Measurements from ENCODE around the gene KLF6. TPM values are rescaled to one million over a fixed set of nuclear protein-coding genes. Genes with fewer than 3 reads are reported as not detected.

Gene KLF6
- total RNA-seq, 1 donor from 2014 or later: 134 TPM

GRCh38 chr10:3811291-3811870 is 26.4 kb upstream of the KLF6 start:
- no peak for DNase-seq

DNA sequence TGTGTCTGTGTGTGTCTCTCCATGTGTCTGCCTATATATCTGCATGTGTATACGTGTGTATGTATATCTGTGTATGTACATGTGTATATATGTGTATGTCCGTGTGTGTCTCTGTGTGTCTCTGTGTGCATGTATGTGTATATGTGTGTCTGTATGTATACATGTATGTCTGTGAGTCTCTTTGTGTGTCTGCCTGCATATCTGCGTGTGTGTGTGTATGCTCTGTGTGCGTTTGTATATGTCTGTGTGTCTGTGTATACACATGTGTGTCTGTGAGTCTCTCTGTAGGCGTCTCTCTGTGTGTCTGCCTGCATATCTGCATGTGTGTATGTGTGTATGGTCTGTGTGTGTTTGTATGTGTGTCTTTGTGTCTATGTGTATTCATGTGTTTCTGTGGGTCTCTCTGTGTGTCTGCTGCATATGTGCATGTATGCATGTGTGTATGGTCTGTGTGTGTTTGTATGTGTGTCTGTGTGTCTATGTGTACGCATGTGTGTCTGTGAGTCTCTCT is 23.7 kb upstream of the KLF6 start:
- DNase-seq: no peak

GRCh38 chr10:3807928-3808496 is 23.0 kb upstream of the KLF6 start:
- DNase-seq: no peak

DNA sequence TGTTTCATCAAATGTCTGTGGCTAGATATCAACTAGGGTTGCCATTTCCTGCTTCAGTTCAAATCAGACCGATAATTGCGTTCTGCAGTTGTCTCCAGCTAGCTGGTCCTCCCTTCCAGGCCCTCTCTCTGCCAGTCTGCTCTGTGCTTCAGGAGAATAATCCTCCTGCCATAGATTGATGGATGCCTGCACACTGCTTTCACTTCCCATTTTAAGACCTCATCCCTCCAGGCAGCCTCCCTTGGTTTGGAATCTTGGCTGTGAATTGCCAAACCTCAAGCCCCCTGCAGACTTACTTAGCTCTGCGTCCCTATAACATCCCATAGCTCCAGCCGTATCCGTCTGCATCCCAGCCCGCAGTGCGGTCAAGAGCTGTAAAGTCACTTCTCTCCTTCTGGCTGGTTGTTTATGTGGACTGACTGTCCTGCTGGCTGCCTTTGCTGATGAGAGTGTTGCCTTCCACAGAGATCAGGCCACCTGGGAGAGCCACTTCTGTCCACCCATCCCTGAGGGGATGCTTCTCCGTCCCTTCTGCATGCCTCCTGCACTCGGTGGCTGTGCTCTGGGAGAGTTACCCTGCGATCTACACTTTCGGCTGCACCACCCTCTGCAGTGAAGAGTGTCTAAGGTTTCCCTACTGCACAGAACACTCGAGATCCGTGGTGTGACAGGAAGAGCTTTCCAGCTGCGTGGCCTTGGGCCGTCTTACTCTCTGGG is 22.4 kb upstream of the KLF6 start:
- no peak for DNase-seq

DNA sequence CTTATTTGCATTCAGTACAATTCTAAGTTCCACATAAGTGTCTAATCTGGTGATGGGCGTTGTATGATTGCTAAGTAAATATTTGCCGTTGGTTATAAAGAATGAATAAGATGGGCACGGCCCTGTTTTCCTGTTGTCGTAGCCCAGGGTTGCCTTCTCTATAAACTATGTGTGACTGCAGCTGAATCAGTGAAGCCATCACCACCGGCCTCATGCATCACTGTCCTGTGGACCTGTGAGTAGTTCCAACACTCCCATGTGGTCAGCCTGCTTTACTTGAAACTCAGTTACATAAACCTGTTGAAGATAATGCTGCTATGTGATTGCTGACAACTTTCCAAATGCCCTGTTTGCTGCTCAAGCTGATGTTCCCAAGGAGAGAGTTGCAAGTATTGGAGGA is 21.6 kb upstream of the KLF6 start:
- no peak for DNase-seq

DNA sequence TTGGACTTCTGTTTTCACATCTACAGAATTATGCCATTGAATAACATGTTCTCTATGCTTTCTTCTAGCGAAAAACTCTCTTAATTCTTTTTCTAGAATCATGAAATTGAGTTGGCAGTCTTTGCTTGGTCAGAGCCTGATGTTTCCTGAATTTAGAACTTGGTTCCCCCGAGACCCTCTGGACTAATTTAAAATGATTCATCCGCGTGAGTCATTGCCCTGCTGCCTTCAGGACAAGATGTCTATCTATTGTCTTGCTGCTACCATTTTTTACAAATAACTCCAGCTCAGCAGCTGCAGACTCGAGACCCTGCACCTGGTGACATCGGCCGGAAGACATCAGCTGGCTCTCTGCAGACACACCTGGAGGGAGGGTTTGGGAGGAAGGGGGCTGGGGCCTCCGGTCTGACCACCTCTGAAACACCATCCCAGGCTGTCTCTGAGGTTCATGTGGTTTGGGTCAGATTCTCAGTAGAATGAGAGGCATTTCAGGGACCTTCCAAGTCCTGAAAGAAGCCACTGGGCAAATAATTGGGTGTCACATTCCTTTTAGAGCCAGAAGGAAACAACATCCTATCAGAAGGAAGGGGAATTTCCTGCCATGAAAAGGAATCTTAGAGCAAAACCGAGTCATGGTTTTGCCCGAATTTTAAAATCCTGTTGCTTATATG is 20.9 kb upstream of the KLF6 start:
- peak; percentile 54 for DNase-seq

- peak; percentile 83 for DNase-seq
These were observed 20.3 kb upstream of the KLF6 start for GRCh38 chr10:3805201-3805790.

DNA sequence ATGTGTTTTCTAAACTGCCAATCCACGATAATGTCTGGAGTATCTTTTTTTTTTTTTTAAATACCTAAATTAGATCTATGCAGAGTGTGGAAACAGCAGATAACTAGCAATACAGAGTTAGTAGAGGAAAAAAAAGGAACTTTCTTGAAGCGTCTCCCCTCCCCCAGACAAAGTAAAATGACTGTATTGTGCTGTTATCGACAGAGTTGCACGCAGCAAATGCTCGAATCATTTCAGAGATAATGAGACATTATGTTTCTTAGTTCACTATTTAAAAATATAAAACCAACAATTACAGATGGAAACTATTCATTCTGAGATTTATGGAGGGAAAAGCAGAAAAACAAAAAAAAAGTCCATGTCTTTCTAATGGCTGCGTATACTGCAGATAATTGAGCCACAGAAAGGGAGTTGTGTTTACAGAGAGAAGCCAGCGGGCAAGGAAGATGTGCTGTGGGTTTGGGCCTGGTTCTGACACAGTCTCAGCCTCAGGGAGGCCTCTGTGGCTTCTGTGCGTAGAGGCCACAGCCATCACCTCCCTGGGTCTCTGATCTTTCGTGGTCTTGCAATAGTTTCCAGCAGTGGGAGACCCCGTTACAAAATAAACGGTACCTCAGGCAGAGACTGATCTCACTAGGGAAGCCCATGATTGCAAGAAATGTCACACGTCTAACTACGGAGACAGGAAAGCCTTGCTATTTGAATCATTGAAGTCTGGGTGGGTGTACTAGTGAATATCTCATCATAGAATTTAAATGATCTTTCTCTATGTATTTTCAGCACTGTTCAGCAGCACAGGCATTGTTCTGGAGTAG is 19.1 kb upstream of the KLF6 start:
- no peak for DNase-seq

GRCh38 chr10:3803295-3803926 is 18.4 kb upstream of the KLF6 start:
- peak; percentile 71 for DNase-seq

DNA sequence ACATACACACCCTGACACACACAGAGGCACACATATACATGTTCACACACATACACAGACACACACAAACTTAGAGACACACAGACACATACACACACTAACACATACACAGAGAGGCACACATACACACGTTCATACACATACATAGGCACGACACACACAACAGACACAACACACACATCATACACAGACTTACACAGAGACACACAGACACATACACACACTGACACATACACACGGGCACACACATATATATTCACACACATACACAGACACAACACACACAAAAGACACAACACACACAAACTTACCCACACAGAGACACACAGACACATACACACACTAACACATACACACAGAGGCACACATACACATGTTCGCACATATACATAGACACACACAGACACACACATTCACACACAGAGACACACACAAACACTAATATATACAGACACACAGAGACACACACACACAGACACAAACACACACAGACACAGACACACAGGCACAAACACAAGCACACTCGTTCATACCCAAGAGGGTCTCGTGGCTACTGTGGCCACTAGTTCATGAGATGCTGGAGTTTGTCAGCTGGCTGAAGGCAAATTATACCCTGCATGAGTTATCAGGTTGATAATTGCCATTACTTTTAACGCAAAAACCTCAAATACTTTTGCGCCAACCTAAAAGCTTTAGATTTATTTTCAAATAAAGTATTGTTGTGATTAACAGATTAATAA is 17.7 kb upstream of the KLF6 start:
- no peak for DNase-seq

- no peak for DNase-seq
These were observed 16.7 kb upstream of the KLF6 start for GRCh38 chr10:3801558-3802192.

DNA sequence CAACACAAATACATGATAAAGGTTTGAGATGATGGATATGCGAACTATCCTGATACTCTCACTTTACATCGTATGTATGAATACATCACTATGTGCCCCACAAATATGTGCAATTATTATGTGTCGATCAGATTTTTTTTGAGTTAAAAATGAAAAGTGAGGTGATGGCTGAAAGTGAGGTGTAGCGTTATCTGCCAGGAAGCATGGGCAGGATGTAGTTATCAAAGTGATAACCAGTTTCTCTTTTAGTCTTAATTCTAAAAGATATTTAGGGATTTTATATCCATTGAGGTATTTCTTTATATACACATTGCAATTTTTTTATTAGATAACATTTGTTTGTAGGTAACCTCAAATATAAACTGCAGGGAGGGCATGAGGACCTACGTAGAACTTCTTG is 15.6 kb upstream of the KLF6 start:
- DNase-seq: no peak

DNA sequence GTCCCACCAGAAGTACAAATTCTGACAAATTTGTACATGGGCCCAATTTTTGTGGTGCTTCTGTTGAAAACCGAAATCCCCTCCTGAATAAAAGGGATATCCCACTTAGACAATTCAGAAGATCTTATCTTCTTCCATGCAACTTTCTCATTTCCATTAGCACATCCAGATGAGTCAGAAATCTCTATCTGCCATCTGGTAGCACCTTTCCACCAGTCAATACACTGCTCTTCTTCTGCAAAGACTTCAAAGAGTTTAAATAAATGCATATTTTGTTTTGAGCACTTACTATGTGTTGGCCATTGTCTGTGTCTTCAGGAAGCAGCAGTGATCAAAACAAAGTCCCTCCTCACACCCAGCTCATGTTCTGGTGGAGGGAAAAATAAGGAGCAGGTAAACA is 12.7 kb upstream of the KLF6 start:
- no peak for DNase-seq

- DNase-seq: no peak
These were observed 8.5 kb upstream of the KLF6 start for GRCh38 chr10:3793553-3793952.

DNA sequence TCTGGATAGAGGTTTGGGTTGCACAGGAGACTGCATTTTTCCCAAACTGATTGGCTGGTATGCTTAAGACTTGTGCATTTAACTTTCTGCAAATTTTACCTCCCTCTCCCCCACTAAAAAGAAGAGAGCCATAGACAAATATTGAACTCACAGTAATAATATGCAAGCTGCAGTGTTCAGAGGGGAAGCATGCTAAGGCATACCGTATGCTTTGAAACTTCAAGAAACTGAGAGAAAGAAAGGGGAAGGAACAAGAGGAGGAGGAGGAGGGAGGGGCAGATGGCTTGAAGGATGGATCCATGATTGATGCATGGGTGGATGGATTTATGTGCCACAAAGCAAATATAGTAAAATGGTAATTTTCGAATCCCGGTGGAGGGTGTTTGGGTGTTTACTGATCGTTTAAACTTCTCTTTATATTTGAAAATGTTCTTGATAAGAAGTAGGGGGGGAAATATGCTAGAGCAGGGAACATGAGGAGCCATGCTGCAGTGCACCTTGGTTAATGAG is 7.8 kb upstream of the KLF6 start:
- DNase-seq: no peak

GRCh38 chr10:3791974-3792633 is 7.1 kb upstream of the KLF6 start:
- no peak for DNase-seq

DNA sequence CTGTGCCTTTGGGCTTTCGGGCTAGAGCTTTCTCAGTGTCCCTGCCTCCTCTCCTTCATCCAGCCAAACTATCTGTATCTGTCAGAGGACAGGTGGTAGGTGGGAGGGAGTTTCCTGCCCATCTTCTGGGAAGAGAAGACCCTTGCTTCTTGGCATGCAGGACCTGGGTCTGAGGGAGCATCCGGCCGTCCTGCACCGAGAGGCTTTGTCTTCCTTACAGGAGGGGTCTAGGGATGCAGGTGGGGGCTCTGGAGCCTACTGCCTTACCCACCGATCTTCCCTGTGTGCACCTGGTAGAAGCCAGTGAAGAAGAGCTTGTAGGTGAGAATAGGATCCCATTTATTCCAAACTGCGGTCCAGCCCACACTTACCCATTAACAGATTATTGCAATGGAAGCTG is 5.8 kb upstream of the KLF6 start:
- no peak for DNase-seq

DNA sequence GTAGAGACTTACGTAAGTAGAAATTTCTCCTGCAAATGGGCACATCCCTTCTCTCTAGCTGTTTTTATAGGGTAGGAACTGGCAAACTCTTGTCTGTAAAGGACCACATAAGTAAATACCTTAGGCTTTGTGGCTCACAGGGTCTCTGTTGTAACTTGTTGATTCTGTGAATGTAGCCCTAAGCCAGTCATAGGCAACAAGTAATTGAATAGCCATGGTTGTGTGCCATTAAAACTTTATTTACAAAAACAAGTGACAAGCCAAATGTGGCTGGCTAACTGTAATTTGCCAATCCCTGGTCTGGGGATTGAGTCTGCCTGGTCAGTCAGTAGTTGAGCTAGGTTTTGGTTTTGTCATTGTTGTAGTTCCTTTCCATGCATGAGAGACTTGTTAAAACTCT is 5.3 kb upstream of the KLF6 start:
- no peak for DNase-seq

DNA sequence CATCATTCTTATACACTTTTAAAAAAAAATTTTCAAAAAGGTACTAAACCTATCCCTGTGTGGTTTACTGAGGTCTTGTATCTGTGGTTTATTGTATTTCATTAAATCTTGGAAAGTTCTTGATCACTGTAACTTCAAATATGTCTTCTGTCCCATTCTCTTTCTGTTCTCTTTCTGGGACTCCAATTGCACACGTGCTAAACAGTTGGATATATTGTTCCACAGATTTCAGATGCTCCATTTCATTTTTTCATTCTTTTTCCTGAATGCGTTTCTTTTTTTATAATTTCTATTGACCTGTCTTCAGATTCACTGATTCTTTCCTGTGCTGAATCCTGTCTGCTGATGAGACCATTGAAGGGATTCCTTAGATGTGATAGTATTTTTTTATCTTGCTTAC is 4.6 kb upstream of the KLF6 start:
- no peak for DNase-seq

Data from skin of body (tissue), 2 donors.